IPS-18a (cell line): ENCODE data around the gene PRKCA.
"Not testable (repeated sequence)": the region's sequence is repeated elsewhere in the genome, so short reads cannot be mapped to it uniquely, and the experiment has no call there.

ENCODE experiments used
- H3K27ac ChIP-seq: one replicate; pipeline ENCODE4 v1.5.1; 2013; ENCODE audit warnings: low read length
- H3K27me3 ChIP-seq: one replicate; pipeline ENCODE4 v1.6.1; 2013; ENCODE audit warnings: mild to moderate bottlenecking, low read length; ENCODE audit not compliant: control insufficient read depth, insufficient read depth
- H3K36me3 ChIP-seq: one replicate; pipeline ENCODE4 v1.6.1; 2013; ENCODE audit warnings: low read depth, low read length; ENCODE audit not compliant: control insufficient read depth
- H3K4me1 ChIP-seq: one replicate; pipeline ENCODE4 v1.6.1; 2013; ENCODE audit warnings: low read depth, low read length; ENCODE audit not compliant: control insufficient read depth
- H3K4me3 ChIP-seq: one replicate; pipeline ENCODE4 v1.5.1; 2013; ENCODE audit warnings: low read length
- H3K9ac ChIP-seq: one replicate; pipeline ENCODE4 v1.6.1; 2013; ENCODE audit warnings: mild to moderate bottlenecking, low read length, moderate library complexity
- H3K9me3 ChIP-seq: one replicate; pipeline ENCODE4 v1.6.1; 2013; ENCODE audit warnings: low read depth, low read length; ENCODE audit not compliant: control insufficient read depth

Gene PRKCA

DNA sequence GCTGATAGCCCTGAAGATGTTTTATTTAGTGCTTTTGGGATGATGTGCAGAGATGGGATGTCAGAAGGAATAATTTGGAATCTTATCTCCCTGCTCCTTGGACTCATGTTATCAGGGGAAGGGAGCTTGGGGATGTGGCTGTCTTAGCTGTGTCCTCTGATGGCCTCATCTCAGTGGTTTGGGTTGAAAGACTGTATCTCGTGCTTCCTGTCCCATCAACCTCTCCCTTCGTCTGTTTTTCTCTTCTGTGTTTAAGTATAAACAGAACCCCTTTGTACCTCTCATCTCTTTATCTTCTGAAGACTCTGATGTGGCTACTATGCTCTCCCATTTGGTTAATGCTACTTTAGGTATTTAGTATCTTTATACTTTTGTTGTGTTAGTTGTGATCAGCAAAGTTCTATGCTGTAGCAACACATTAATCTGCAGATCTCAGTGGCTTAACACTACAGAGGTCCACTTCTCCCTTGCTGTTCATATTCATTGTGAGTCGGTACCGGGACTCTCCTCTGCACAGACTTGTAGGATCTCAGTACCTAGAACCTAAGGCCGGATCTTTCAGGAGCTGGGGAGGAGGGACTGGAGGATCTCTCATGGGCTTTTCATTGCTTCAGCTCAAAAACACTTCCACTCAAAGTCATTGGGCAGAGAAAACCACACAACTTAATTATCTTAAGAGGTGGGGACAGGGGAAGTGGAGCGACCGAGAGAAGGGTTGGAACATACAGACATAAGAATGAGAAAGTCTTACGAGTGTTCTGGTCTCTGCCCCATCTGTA lies 28.8 kb downstream of the PRKCA start:
- H3K36me3 ChIP-seq = no peaks in the 10 kb centered on the region
- H3K27ac ChIP-seq = no peak overlapping the region
- no peaks in the 10 kb centered on the region for H3K27me3 ChIP-seq
- H3K4me3 ChIP-seq = no peak overlapping the region
- H3K4me1 ChIP-seq = no peaks in the 10 kb centered on the region
- no peaks in the 10 kb centered on the region for H3K9me3 ChIP-seq
- no peak overlapping the region for H3K9ac ChIP-seq

DNA sequence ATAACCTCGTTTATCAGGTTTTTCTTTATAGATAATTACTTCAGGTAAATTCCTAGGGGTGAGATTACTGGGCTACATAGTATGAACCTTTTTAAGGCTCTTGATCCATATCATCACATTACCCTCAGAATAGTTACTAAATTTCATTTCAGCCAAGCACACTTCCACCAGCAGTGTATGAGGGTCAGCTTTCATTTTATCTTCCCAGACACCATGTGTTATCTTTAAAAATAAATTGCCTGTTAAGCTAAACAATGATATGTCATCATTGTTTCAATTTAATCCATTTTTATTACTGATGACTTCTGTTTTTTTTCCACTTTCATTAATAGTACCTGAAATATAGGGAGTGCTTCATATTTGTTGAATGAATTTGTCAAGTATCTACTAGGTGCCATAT lies 33.4 kb downstream of the PRKCA start:
- Histone ChIP-seq H3K9me3 (no peaks in the 10 kb centered on the region), H3K4me1 (peaks cover 3% of the 10 kb centered on the region), H3K9ac (no peak overlapping the region), H3K27ac (no peak overlapping the region), H3K27me3 (no peaks in the 10 kb centered on the region), H3K36me3 (no peaks in the 10 kb centered on the region), H3K4me3 (no peak overlapping the region)

DNA sequence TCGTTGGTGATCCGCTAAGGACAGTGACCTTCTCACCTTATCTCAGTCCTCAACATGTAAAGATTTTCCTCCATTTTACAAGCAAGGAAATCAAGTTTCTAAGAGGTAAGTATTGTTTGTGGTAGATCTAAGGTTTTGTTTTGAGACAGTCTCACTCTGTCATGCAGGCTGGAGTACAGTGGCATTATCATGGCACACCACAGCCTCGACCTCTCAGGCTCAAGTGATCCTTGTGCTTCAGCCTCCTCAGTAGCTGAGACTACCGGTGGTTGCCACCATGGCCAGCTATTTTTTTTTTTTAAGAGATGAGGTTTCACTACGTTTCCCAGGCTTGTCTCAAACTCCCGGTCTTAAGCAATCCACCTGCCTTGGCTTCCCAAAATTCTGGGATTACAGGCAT lies 34.9 kb downstream of the PRKCA start:
- peaks cover 3% of the 10 kb centered on the region for H3K4me1 ChIP-seq
- no peak overlapping the region for H3K9ac ChIP-seq
- H3K27me3 ChIP-seq = no peaks in the 10 kb centered on the region
- H3K36me3 ChIP-seq = no peaks in the 10 kb centered on the region
- no peak overlapping the region for H3K4me3 ChIP-seq
- no peaks in the 10 kb centered on the region for H3K9me3 ChIP-seq
- H3K27ac ChIP-seq = no peak overlapping the region

DNA sequence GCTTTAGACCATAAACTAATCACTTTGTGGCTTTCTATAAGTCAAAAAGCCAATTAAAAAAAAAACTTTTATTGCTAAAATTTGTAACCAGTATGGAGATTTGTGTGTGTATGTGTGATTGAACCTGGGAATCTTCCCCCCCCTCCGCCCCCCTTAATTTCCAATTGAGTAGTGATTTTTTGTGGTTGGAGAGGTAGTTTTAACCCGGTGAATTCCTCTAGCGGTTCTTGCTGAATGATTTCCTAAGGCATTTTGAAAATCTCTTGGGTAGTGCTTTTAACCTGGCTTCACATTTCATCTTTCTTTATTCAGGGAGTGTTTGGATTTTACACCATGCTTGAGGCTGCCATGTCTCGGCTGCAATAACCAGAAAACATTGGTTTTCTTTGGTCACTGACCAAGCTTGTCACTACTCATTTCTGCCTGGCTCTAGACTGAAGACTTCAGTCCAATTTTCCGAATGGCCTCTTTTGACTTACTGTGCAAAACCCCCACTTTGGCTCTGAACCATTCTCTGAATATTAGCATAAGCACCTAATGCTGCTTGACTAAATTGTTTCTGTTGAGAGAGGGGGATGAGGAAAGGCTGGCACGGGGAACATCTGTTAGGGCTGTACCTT lies 35.6 kb downstream of the PRKCA start:
- no peaks in the 10 kb centered on the region for H3K36me3 ChIP-seq
- H3K9me3 ChIP-seq = no peaks in the 10 kb centered on the region
- H3K27ac ChIP-seq = no peak overlapping the region
- H3K27me3 ChIP-seq = no peaks in the 10 kb centered on the region
- no peak overlapping the region for H3K9ac ChIP-seq
- H3K4me3 ChIP-seq = no peak overlapping the region
- peaks cover 3% of the 10 kb centered on the region for H3K4me1 ChIP-seq

DNA sequence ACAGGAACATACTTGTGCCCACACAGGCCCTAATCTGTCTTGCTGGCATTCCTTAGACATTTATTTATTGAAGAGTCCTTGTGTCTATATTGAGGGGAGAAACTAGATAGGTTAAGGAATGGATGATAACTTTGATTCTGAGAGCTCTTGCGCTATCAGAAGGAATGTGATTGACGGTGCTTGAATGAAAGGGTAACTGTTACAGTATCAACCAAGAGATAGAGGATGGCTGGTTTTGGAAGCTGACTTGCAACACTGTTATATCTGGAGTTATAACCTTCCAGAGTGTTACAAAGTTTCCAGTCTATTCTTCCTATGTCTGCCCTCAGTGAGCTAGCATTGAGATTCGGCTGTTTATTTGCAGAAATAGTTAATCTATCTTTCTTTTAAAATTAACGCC lies 36.5 kb downstream of the PRKCA start:
- Histone ChIP-seq H3K27me3 (no peaks in the 10 kb centered on the region), H3K36me3 (no peaks in the 10 kb centered on the region), H3K27ac (no peak overlapping the region), H3K9me3 (no peaks in the 10 kb centered on the region), H3K9ac (no peak overlapping the region), H3K4me1 (peaks cover 3% of the 10 kb centered on the region), H3K4me3 (no peak overlapping the region)

DNA sequence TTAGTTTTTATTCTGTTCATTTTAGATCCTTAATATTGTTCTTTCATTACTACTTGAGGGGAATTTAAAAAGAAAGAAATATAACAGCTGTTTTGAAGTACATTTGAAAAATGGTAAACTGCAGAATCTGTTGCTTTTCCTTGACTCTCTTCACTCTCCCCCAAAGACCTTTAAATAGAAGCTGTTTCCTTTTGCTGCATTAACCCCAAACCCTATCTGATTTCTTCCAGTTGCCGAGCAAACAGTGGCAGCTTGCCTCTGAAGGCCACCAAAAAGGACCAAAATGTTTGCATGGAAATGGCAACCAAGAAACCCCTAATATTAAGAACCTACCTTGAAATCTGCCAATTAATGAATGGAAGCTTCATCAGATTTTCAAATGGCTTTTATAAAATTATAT lies 37.1 kb downstream of the PRKCA start:
- Histone ChIP-seq H3K36me3 (no peaks in the 10 kb centered on the region), H3K4me1 (peaks cover 3% of the 10 kb centered on the region), H3K4me3 (no peak overlapping the region), H3K9ac (no peak overlapping the region), H3K9me3 (no peaks in the 10 kb centered on the region), H3K27ac (no peak overlapping the region), H3K27me3 (no peaks in the 10 kb centered on the region)

DNA sequence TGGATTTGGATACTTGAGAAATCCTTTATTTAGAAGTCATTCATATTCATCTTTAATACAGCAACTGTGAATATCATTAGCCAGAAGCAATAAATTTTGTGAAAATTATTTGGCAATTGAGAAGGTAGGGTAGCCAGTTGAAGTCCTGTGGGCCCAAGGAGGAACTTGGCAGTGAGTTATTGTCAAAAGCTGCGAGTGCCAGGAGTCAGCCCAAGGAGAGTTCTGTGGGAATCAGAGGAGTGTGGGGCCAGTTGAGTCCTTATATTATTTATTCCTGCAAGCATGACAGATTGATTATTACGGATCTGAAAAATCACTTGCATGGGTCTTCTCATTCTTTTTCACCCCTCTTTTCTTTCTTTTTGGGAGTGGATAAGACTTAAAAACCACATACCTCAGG lies 38.3 kb downstream of the PRKCA start:
- H3K36me3 ChIP-seq = no peaks in the 10 kb centered on the region
- H3K4me1 ChIP-seq = peaks cover 3% of the 10 kb centered on the region
- no peak overlapping the region for H3K9ac ChIP-seq
- no peak overlapping the region for H3K4me3 ChIP-seq
- H3K27ac ChIP-seq = no peak overlapping the region
- no peaks in the 10 kb centered on the region for H3K27me3 ChIP-seq
- H3K9me3 ChIP-seq = no peaks in the 10 kb centered on the region

DNA sequence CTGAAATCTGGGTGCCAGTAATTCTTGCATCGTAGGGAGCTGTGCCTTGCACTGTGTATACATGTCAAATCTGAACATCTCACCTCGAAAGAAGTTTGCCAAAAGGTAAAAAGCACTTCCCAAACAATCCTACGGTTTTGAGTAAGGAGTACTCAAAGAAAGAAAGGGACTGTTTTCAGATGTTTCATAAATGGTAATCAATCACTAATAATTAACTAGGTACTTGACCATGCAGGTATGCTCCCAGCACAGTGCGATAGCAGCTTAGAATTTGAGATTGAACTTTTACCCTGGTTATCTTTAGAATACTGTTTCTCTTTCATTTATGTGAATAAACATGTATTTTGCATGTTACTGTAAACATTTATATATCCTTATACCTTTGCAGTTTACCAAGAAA lies 39.0 kb downstream of the PRKCA start:
- Histone ChIP-seq H3K4me3 (no peak overlapping the region), H3K9ac (no peak overlapping the region), H3K4me1 (peaks cover 3% of the 10 kb centered on the region), H3K36me3 (no peaks in the 10 kb centered on the region), H3K27me3 (no peaks in the 10 kb centered on the region), H3K27ac (no peak overlapping the region), H3K9me3 (no peaks in the 10 kb centered on the region)

DNA sequence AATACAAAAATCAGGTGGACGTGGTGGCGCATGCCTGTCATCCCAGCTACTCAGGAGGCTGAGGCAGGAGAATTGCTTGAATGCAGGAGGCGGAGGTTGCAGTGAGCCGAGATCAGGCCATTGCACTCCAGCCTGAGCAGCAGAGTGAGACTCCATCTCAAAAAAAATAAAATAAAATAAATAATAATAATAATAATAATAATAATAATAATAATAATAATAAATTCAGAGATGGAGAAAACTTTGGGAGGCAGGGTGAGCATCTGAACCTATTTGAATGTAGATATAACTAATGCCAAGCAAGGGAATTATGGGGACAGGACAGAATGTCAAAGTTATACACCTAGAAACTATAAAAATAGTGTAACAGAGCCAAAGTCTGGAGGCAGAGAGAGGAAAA lies 39.9 kb downstream of the PRKCA start:
- H3K9ac ChIP-seq, H3K27me3 ChIP-seq, H3K4me3 ChIP-seq, H3K27ac ChIP-seq, H3K9me3 ChIP-seq, H3K36me3 ChIP-seq, H3K4me1 ChIP-seq: not testable (repeated sequence)

DNA sequence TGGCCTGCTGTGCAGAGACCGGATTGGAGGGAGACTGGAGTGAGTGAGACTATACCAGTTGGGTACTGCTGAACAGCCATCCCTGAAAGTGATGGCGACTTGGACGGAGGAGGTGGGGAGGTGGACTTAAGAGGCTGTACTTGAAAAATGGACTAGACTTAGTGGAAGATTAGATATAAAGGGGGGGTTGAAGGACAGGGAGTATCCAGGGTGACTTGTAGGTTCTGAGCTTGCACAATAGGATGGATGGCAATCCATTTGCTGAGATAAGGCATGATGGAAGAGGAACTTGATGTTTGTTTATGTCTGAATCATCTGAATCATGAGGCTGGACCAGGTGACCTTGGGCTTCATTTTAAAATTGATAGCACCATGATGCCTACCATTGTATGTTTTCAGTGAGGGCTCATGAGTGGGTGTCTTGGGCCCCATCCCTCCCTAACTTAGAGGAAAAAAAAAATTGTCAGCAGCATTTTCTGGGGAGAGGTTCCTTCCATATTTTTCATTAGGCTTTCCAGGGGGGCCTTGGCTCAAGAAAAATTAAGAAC lies 41.2 kb downstream of the PRKCA start:
- Histone ChIP-seq H3K27me3 (no peaks in the 10 kb centered on the region), H3K4me3 (no peak overlapping the region), H3K36me3 (no peaks in the 10 kb centered on the region), H3K27ac (no peak overlapping the region), H3K4me1 (no peaks in the 10 kb centered on the region), H3K9ac (no peak overlapping the region), H3K9me3 (no peaks in the 10 kb centered on the region)

DNA sequence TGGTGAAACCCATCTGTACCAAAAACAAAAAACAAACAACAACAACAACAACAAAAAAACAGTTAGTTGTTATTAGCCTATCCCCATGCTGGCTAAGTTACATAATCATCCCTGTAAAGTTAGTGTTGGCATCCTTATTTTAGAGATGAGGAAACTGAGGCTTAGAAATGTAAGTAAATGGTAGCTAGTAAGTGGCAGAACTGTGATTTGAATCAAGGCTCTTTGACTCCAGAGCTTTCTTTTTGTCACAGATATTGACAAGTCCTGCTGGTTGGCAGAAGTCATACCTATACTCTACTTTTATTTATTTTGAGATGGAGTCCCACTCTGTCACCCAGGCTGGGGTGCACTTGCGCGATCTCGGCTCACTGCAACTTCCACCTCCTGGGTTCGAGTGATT lies 42.1 kb downstream of the PRKCA start:
- Histone ChIP-seq H3K9ac (no peak overlapping the region), H3K36me3 (no peaks in the 10 kb centered on the region), H3K9me3 (no peaks in the 10 kb centered on the region), H3K27ac (no peak overlapping the region), H3K4me1 (no peaks in the 10 kb centered on the region), H3K27me3 (no peaks in the 10 kb centered on the region), H3K4me3 (no peak overlapping the region)

DNA sequence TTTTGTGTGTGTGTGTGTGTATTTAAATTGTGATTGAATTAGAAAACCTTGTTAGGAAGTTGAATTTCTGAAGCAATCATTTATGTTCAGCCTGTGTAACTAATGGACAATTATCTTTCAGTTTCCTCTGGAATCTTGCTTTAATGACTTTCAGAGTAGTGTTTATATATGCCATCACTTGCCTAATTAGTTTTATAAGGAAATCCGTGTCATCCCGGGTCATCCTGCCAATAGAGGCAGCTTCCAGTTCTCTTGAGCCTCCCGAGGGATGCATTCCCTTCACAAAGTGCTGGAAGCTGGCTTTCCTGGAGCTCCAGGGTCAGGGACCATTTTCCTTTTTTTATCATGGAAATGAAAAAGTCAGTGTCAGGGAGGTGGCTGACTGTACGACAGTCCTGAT lies 42.9 kb downstream of the PRKCA start:
- H3K27ac ChIP-seq = no peak overlapping the region
- H3K9me3 ChIP-seq = no peaks in the 10 kb centered on the region
- H3K27me3 ChIP-seq = no peaks in the 10 kb centered on the region
- H3K36me3 ChIP-seq = no peaks in the 10 kb centered on the region
- H3K4me3 ChIP-seq = no peak overlapping the region
- H3K4me1 ChIP-seq = no peaks in the 10 kb centered on the region
- no peak overlapping the region for H3K9ac ChIP-seq
